ENCODE measurements around the gene TMEM63A.
"Not testable (repeated sequence)": the region's sequence is repeated elsewhere in the genome, so short reads cannot be mapped to it uniquely, and the experiment has no call there.

TMEM63A gene

DNA sequence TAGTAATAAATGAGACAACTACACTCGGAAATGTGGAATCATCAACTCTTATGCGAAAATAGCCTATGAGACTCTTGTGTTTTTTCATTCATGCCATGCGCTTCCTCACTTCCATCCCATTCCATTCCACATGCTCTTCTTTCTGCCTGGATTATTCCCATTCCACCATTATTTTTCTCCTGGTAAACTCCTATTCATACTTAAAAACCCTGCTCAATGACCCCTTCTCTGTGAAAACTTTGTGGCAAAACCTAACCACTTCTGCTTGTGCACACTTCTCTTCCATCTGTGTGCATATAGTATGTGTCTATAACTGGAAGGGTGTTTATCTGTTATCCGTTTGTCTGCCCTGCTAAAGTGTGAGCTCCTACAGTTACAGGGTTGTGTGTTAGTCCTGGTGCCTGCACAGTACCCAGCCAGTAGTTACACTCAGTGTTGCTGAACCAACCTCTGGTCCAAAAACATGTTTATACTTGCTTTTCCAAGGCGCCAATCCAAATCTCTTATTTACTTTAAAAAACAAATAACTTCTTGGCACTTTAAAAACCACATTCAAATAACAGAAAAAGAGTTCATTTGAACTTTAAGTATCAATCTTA is 61.6 kb downstream of the TMEM63A start:
- TF ChIP-seq CTCF (IDR thresholded peaks at IDR 0.05; ENCODE audit: low read depth, low read length) = no peak
- DNase-seq (ENCODE audit: extremely low read depth, low read depth) = no peak

DNA sequence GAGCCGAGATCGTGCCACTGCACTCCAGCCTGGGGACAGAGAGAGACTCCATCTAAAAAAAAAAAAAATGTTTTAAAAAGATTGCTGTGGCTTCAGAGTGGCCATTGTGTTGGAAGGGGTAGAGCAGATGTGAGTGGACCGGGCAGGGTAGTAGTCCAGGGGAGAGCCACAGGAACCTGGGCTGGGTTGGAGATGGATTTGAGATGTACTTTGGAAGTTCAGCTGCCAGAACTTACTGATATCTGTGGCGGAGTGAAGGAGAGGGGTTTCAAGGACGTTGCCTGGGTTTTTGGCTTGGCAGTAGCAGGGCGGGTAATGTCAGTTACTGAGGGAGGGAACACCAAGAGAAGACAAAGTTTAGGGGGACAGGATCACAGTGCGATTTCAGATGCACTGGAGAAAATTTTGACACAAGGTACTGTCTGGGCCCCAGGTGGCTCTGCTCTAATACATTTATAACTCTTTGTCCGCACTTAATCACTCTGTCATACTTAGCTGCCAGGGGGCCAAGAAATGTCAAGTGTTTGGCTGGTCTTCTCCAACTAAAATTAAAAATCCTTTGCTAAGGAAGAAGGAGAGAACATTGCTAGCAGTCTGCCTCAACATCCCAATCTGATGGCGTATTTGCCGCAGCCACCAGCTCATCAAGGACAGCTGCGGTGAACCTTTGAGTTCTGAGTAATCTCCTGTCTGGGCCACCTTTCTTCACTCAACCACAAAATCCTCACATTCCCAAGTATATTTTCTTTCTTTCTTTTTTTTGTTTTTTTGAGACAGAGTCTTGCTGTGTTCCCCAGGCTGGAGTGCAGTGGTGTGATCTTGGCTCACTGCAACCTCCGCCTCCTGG is 62.6 kb downstream of the TMEM63A start:
- no peak for DNase-seq (ENCODE audit: extremely low read depth, low read depth)
- no peak for TF ChIP-seq CTCF (IDR thresholded peaks at IDR 0.05; ENCODE audit: low read depth, low read length)

DNA sequence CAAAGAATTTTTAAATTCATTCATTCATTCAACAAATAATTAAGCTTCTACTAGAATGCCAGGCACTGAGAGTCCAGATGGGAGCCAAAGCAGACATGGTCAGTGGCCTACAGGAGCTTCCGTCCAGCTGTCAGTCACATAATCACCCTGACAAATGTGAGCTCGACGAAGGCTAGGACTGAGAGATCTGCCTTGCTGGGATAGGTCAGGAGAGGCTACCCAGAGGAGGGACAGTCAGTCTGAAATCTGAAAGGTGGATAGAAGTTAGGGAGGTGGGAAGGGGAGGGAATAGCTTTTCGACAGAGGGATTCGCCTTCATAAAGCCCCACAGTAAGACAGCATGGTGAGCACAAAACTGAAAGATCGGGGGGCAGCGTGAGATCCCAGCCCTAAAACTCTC is 64.0 kb downstream of the TMEM63A start:
- DNase-seq (ENCODE audit: extremely low read depth, low read depth) = no peak
- no peak for TF ChIP-seq CTCF (IDR thresholded peaks at IDR 0.05; ENCODE audit: low read depth, low read length)

DNA sequence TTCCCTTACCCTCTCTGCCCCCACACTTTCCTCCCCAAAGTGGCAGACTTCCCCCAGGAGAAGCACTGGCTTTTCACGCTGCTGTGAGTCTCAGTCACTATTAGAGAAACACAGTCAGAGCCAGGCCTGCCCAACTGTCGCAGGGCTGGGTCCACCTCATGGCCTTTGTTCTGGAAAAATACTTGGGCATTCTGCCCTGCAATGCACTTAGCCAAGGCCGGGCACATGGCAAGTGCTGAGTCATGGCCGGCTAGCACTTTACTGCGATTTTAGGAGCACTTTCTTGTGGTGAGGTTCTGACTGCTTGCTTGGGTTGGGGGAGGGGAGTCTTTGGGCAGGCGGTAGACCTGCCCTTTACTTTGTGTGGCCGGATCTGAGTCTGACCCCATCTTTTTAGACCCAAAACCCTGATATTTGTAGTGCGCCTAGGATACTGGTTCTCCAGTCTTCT is 64.5 kb downstream of the TMEM63A start:
- DNase-seq (ENCODE audit: extremely low read depth, low read depth) = peak; percentile 86
- TF ChIP-seq CTCF (IDR thresholded peaks at IDR 0.05; ENCODE audit: low read depth, low read length) = no peak

GRCh38 chr1:225816643-225817538 is 65.3 kb downstream of the TMEM63A start:
- TF ChIP-seq CTCF (IDR thresholded peaks at IDR 0.05; ENCODE audit: low read depth, low read length) = no peak
- DNase-seq (ENCODE audit: extremely low read depth, low read depth) = no peak

DNA sequence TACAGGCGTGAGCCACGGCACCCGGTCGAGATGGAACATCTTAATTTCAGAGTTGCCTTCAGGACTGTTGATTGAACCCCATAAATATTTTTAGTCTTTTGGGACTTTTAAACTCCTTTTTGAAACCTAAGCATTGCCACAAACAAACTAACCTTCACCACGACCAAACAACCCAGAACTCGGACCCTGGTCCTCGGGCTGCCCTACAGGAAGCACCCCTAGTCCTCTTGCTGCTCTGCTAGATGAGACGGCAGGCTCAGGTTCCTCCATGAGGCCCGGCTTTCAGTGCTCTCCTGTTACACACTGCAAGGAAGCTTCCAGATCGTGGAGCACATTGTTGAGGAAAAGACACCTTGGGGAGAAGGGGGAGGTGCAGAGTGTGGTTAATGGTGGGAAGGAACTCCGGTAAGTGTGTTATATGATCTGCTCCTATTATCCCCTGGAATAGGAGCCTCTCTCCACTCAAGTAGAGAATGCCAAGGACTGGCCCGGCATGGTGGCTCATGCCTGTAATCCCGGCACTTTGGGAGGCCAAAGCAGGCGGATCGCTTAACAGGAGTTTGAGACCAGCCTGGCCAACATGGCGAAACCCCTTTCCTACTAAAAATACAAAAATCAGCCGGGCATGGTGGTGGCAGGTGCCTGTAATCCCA is 66.5 kb downstream of the TMEM63A start:
- no peak for DNase-seq (ENCODE audit: extremely low read depth, low read depth)
- TF ChIP-seq CTCF (IDR thresholded peaks at IDR 0.05; ENCODE audit: low read depth, low read length) = no peak

GRCh38 chr1:225815090-225815489 is 67.1 kb downstream of the TMEM63A start:
- not testable (repeated sequence) for DNase-seq (ENCODE audit: extremely low read depth, low read depth)
